Pancreas (tissue), 10 donors: ENCODE results near the gene GNAQ. TPM values are rescaled to one million over a fixed set of nuclear protein-coding genes. Genes with fewer than 3 reads are reported as not detected.

Experiments used
- ATAC-seq, 4 donors: fragments of 200-7000 bp; cut with Tn5 transposase; one replicate each; pipeline versions ENCODE4 v1.8.0 to v1.9.1; 2020; ENCODE audit warnings: mild to moderate bottlenecking in 4 of 4, moderate library complexity in 4 of 4
- DNase-seq, 6 donors: peaks; one replicate each; pipeline ENCODE4 v3.0.0-alpha.2; 2020
- FAIRE-seq: peaks from 2 replicates; lab custom pipeline; 2012; peaks lifted over from hg19 to GRCh38; lab: Jason Lieb, UNC
- H3K27ac ChIP-seq, 4 donors: fragments of 200-600 bp; sonication (generic); 1 replicate in 3 of 4; 2 replicates in 1 of 4; pipeline versions ENCODE4 v1.5.0 to v1.8.0; 2020
- H3K27me3 ChIP-seq, 4 donors: fragments of 200-600 bp; one replicate each; pipeline ENCODE4 v1.8.0; 2021
- H3K36me3 ChIP-seq, 3 donors: fragments of 200-600 bp; sonication (generic) in 1 of 3; one replicate each; pipeline versions ENCODE4 v1.5.0 to v1.8.0; 2020 to 2021
- H3K4me1 ChIP-seq, 3 donors: fragments of 200-600 bp; one replicate each; pipeline ENCODE4 v1.8.0; 2021
- H3K4me3 ChIP-seq, 4 donors: fragments of 200-600 bp; sonication (generic) in 2 of 4; one replicate each; pipeline versions ENCODE4 v1.5.0 to v1.8.0; 2020 to 2021
- H3K9me3 ChIP-seq, 4 donors: fragments of 200-600 bp; one replicate each; pipeline ENCODE4 v1.8.0; 2021
- CTCF ChIP-seq, 4 donors: fragments of 200-600 bp; sonication (generic) in 3 of 4; IDR thresholded peaks; one replicate each; pipeline versions ENCODE4 v1.5.0 to v1.8.0; 2021; ENCODE audit warnings: antibody characterized with exemption in 4 of 4
- WGBS, 2 donors: extraction: QIAGEN DNeasy Blood & Tissue Kit; methylation state at CpG; one replicate each; pipeline ENCODE4 v1.1.7; 2013; 5-methylcytosine and 5-hydroxymethylcytosine counted together
- intact Hi-C, 3 donors: fragments of 100-400 bp; cut with DNase I; formaldehyde crosslinking; loops; one replicate each; pipeline versions ENCODE4 v1.11.1 to v1.14.2; 2022
- polyA plus RNA-seq, 2 donors: library from polyadenylated mRNA; stranded (reverse); fragments of 200-250 nt; gene quantifications; one replicate each; pipeline ENCODE4 v1.2.3, GENCODE V29; 2013
- total RNA-seq, 6 donors: library from RNA; stranded (reverse); fragmentation: NEBNext Ultra II Directional in 4 of 6; extraction: Animal tissue kit (Norgen Biotek cat#: 25700) in 4 of 6; gene quantifications; one replicate each; pipeline versions ENCODE4 v1.2.1 to v1.2.4, GENCODE V29; 2021 to 2023
- donor health status: healthy with polysubstance abuse.
- donor health status: DM: no; HTN: no; CAD: no; lungs with moderate emphysema.
- donor health status: DM: no; HTN: no; CAD: no.
- donor health status: control.
- donor health status: control.
- donor health status: Bipolar disorder and iron deficiency.
- donor health status: DM: yes; HTN: yes; CAD: no.
- donor health status: DM: no; HTN: no; CAD: no.
- donor health status: DM: no; HTN: no; CAD: no.
- donor health status: DM: yes; HTN: yes; CAD: no.

The GNAQ gene
- total and polyA plus RNA-seq, 8 donors = 6.7 to 33.8 (median 18.2) TPM

- no peak overlapping the region for H3K27ac ChIP-seq
- H3K4me1 ChIP-seq = no peaks in the 10 kb centered on the region
- no peaks in the 10 kb centered on the region for H3K36me3 ChIP-seq
- FAIRE-seq (no peak), DNase-seq (peak in 4 of 6 donors; percentile 37 to 53 (median 46)), ATAC-seq (peak; percentile 86 to 98 (median 90))
- no peaks in the 10 kb centered on the region for H3K27me3 ChIP-seq
- no peak overlapping the region for H3K4me3 ChIP-seq
- intact Hi-C loops = no loop called here
- no peaks in the 10 kb centered on the region for H3K9me3 ChIP-seq
- WGBS, 2 donors = 66 to 72% methylated on average over 4 of the region's 4 CpGs
- TF ChIP-seq CTCF (IDR thresholded peaks at IDR 0.05) = no peak
Measured at GRCh38 chr9:78044189-78044588, 12.6 kb upstream of the GNAQ start.

GRCh38 chr9:78041971-78042370 lies 10.4 kb upstream of the GNAQ start:
- FAIRE-seq (no peak), ATAC-seq (no peak), DNase-seq (no peak)
- intact Hi-C loops = no loop called here
- TF ChIP-seq CTCF (IDR thresholded peaks at IDR 0.05) = no peak
- Histone ChIP-seq H3K4me1 (no peaks in the 10 kb centered on the region), H3K9me3 (no peaks in the 10 kb centered on the region), H3K4me3 (no peak overlapping the region), H3K36me3 (no peaks in the 10 kb centered on the region), H3K27me3 (no peaks in the 10 kb centered on the region), H3K27ac (no peak overlapping the region)
- 95 to 100% methylated on average over 2 of the region's 2 CpGs for WGBS, 2 donors

- Histone ChIP-seq H3K4me1 (no peaks in the 10 kb centered on the region), H3K36me3 (no peaks in the 10 kb centered on the region), H3K27ac (no peak overlapping the region), H3K27me3 (no peaks in the 10 kb centered on the region), H3K9me3 (no peaks in the 10 kb centered on the region), H3K4me3 (no peak overlapping the region)
- ATAC-seq = no peak
- intact Hi-C loops = no loop called here
- no peak for TF ChIP-seq CTCF (IDR thresholded peaks at IDR 0.05)
- no peak for DNase-seq
- 84 to 87% methylated on average over 1 of the region's 1 CpG for WGBS, 2 donors
- no peak for FAIRE-seq
Measured at GRCh38 chr9:78040726-78041125, 9.1 kb upstream of the GNAQ start.

- no peak overlapping the region for H3K4me3 ChIP-seq
- H3K36me3 ChIP-seq = no peaks in the 10 kb centered on the region
- no peak overlapping the region for H3K27ac ChIP-seq
- DNase-seq = no peak
- intact Hi-C loops = loop anchor here in 1 of 3 donors (10.0 kb wide), 1 partner anchor 194 kb away; no protein-coding TSS in a partner anchor
- FAIRE-seq = no peak
- H3K9me3 ChIP-seq = no peaks in the 10 kb centered on the region
- H3K4me1 ChIP-seq = peaks cover 11 to 17% (median 14%) of the 10 kb centered on the region in 3 donors
- H3K27me3 ChIP-seq = no peaks in the 10 kb centered on the region
- TF ChIP-seq CTCF (IDR thresholded peaks at IDR 0.05) = no peak
- 70 to 72% methylated on average over 4 of the region's 4 CpGs for WGBS, 2 donors
- no peak for ATAC-seq
Measured at GRCh38 chr9:78038620-78039300, 7.1 kb upstream of the GNAQ start.

GRCh38 chr9:78035383-78035993 lies 3.9 kb upstream of the GNAQ start:
- Histone ChIP-seq H3K9me3 (no peaks in the 10 kb centered on the region), H3K36me3 (no peaks in the 10 kb centered on the region), H3K4me3 (no peak overlapping the region), H3K4me1 (peaks cover 19 to 29% (median 25%) of the 10 kb centered on the region in 3 donors), H3K27me3 (no peaks in the 10 kb centered on the region), H3K27ac (no peak overlapping the region)
- ATAC-seq (peak in 3 of 4 donors; percentile 17 to 48 (median 48)), FAIRE-seq (peak; percentile 95), DNase-seq (peak in 3 of 6 donors; percentile 44 to 65 (median 61))
- intact Hi-C loops = loop anchor here in 1 of 3 donors (10.0 kb wide), 1 partner anchor 191 kb away; no protein-coding TSS in a partner anchor
- peak; percentile 61 to 84 (median 76) for TF ChIP-seq CTCF (IDR thresholded peaks at IDR 0.05)
- WGBS, 2 donors = 17 to 19% methylated on average over 10 of the region's 10 CpGs
